GM23248 (cell line): ENCODE data around the gene SCAF1.

Source experiments
- EZH2 ChIP-seq: fragments of 200-600 bp; sonication (generic); IDR thresholded peaks from 2 replicates; pipeline ENCODE4 v1.6.1; 2018; ENCODE audit warnings: antibody characterized with exemption, mild to moderate bottlenecking; ENCODE audit not compliant: insufficient read depth, poor library complexity, severe bottlenecking
- EZH2phosphoT487 ChIP-seq: fragments of 200-600 bp; sonication (generic); IDR thresholded peaks from 2 replicates; pipeline ENCODE4 v1.6.1; 2018; ENCODE audit warnings: antibody characterized with exemption, moderate library complexity, mild to moderate bottlenecking, low read depth; ENCODE audit not compliant: insufficient read depth

DNA sequence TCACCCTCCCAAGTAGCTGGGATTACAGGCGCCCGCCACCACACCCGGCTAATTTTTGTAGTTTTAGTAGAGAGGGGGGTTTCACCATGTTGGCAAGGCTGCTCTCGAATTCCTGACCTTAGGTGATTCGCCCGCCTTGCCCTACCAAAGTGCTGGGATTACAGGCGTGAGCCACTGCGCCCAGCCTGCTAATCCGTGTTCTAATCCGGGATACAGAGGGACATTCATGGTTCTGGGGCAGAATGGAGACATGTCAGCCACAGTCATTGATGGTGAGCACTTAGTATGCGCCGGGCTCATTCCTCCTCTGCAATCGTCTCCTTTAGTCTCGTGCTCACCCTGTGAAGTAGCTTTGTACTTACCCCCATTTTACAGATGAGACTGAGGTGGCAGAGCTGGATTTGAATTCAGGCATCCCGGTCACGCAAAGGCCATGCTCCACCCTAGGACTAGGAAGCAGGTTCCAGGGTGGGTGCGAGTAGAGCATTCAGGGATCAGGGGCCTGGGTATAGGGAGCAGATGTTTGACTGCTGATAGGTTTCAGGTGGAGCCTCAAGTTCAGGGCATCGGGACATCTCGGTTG is 10.3 kb upstream of the SCAF1 start:
- no peak for TF ChIP-seq EZH2
- no peak for TF ChIP-seq EZH2phosphoT487
